ENCODE results near the gene WWP2.
A peak's percentile ranks its signal among the peaks of the same experiment; 100 is the strongest.
"Not testable (repeated sequence)": the region's sequence is repeated elsewhere in the genome, so short reads cannot be mapped to it uniquely, and the experiment has no call there.

The WWP2 gene

GRCh38 chr16:69761983-69762813 is at the start of gene WWP2:
Gene WWP2, plus strand, starts transcription at chr16:69762332. Its CDS starts 24,679 bp downstream, at chr16:69787011.
- DNase-seq = peak; percentile 58 to 81

- no peak for DNase-seq
These were observed 49.1 kb upstream of the WWP2 start for GRCh38 chr16:69712914-69713581.

GRCh38 chr16:69717066-69717465 is 45.1 kb upstream of the WWP2 start:
- no peak for DNase-seq

- no peak for DNase-seq
These were observed 43.9 kb upstream of the WWP2 start for GRCh38 chr16:69718111-69718764.

GRCh38 chr16:69720822-69721430 is 41.2 kb upstream of the WWP2 start:
- no peak for DNase-seq

- DNase-seq = no peak
These were observed 40.6 kb upstream of the WWP2 start for GRCh38 chr16:69721441-69721957.

GRCh38 chr16:69724414-69724873 is 37.7 kb upstream of the WWP2 start:
- DNase-seq = no peak

- peak in 1 of 2 experiments; percentile 61 for DNase-seq
These were observed 37.1 kb upstream of the WWP2 start for GRCh38 chr16:69724981-69725479.

GRCh38 chr16:69725480-69726312 is 36.4 kb upstream of the WWP2 start:
- DNase-seq = no peak

- DNase-seq = peak; percentile 76 to 90
These were observed 35.6 kb upstream of the WWP2 start, which contains the start of gene NQO1 for GRCh38 chr16:69726313-69727060. Gene NQO1, minus strand, starts transcription at chr16:69726560. Its CDS starts 121 bp downstream, at chr16:69726439.

- no peak for DNase-seq
These were observed 34.2 kb upstream of the WWP2 start for GRCh38 chr16:69727916-69728270.

GRCh38 chr16:69729030-69729429 is 33.1 kb upstream of the WWP2 start:
- DNase-seq = not testable (repeated sequence)

GRCh38 chr16:69731280-69731679 is 30.9 kb upstream of the WWP2 start:
- not testable (repeated sequence) for DNase-seq

GRCh38 chr16:69732101-69732500 is 30.0 kb upstream of the WWP2 start:
- DNase-seq = no peak

GRCh38 chr16:69741519-69741918 is 20.6 kb upstream of the WWP2 start:
- DNase-seq = no peak

- DNase-seq = no peak
These were observed 19.9 kb upstream of the WWP2 start for GRCh38 chr16:69741951-69742904.

- DNase-seq = no peak
These were observed 17.5 kb upstream of the WWP2 start for GRCh38 chr16:69744363-69745231.

GRCh38 chr16:69745232-69745612 is 16.9 kb upstream of the WWP2 start:
- no peak for DNase-seq

- no peak for DNase-seq
These were observed 16.2 kb upstream of the WWP2 start for GRCh38 chr16:69745959-69746358.
